GM19043 (cell line): Measurements from ENCODE around the gene SPARCL1.
"Not testable (repeated sequence)": the region's sequence is repeated elsewhere in the genome, so short reads cannot be mapped to it uniquely, and the experiment has no call there.

Experiments
- ATAC-seq: cut with Tn5 transposase; IDR thresholded peaks from one replicate; pipeline ENCODE4 v1.9.1; 2021; ENCODE audit warnings: low read depth; ENCODE audit not compliant: unreplicated experiment

Gene SPARCL1

GRCh38 chr4:87462102-87462501 lies 67.1 kb downstream of the SPARCL1 start:
- no peak for ATAC-seq

- no peak for ATAC-seq
Measured at GRCh38 chr4:87461281-87461700, 67.9 kb downstream of the SPARCL1 start.

DNA sequence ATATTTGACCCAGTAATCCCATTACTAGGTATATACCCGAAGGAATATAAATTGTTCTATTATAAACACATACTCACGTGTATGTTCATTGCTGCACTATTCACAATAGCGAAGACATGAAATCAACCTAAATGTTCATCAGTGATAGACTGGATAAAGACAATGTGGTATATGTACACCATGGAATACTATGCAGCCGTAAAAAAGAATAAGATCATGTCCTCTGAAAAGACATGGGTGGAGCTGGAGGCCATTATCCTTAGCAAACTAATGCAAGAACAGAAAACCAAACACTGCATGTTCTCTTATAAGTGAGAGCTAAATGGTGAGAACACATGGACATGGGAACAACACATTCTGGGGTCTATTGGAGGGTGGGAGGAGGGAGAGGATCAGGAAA lies 70.3 kb downstream of the SPARCL1 start:
- no peak for ATAC-seq

DNA sequence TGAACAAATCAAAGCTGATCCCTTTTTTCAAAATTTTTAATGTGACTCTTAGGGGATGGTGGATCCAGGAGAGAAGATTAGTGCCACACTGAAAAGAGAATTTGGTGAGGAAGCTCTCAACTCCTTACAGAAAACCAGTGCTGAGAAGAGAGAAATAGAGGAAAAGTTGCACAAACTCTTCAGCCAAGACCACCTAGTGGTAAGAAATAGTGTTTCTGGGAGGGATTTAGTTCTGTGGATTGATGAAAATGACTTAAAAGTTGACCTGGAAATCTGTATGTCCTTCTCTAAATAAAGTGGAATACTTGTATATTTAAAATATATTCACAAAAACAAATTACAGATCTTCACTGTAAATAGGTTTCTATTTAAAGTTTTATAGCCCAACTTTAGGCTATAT lies 77.6 kb downstream of the SPARCL1 start:
- ATAC-seq: no peak

DNA sequence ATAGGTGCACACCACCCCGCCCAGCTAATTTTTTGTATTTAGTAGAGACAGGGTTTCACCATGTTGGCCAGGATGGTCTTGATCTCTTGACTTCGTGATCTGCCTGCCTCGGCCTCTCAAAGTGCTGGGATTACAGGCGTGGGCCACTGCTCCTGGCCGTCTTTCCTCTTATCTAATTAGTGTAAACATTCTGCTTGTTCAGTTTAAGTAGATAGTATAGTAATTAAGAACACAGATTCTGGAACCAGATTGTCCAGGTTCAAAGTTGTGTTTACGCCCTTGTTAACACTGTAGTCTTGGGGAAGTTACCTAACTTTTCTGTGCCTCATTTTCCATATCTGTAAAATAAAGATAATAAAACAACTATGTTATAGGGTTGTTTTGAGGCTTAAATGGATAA lies 82.8 kb downstream of the SPARCL1 start:
- ATAC-seq: not testable (repeated sequence)

GRCh38 chr4:87445964-87446363 lies 83.2 kb downstream of the SPARCL1 start:
- no peak for ATAC-seq

- ATAC-seq: no peak
Measured at GRCh38 chr4:87444741-87445140, 84.4 kb downstream of the SPARCL1 start.

DNA sequence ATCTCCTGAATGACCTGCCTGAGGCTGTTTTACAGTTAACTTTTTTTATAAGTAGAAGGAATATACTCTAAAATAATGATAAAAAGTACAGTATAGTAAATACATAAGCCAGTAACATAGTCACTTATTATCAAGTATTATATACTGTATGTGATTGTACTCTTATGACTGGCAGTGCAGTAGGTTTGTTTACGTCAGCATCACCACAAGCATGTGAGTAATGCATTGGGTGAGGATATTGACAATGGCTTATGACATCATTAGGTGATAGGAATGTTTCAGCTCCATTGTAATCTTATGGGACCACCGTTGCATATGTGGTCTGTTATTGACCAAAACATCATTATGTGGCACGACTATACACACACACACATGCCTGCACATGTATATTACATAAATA lies 86.3 kb downstream of the SPARCL1 start:
- ATAC-seq: no peak

DNA sequence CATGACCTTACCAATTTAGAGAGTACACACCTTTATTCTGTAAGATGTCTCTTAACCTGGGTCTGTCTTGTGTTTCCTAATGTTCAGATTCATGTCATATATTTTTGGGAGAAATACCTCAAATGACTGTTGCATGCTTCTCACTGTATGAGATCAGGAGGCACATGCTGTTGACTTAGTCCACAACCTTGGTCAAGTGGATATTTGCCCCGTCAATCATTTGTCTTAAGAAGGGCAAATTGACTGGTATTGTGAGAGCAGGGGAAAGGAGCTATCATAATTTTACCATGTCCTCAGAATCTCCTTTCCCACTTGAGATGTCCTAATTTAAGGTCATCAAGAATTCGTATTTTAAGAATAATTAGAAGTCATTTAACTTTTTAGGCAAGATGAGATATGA lies 95.8 kb downstream of the SPARCL1 start:
- ATAC-seq: no peak

DNA sequence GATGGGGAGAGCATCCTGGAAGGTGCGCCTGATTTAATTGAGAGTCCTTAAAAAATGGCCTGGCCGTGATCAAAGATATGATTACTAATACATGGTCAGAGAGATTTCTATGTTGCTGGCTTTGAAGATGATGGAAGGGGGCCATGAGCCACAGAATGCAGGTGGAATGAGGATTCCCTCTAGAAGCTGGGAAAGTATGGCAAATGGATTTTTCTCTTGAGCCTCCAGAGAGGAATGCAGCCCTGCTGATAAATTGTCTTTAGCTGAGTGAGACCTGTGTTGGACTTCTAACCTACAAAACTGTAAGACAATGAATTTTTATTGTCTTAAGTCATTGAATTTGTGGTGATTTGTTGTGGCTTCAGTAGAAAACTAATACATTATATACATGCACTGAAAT lies 99.1 kb downstream of the SPARCL1 start:
- ATAC-seq: no peak

- ATAC-seq: no peak
Measured at GRCh38 chr4:87428979-87429378, 100.2 kb downstream of the SPARCL1 start.

DNA sequence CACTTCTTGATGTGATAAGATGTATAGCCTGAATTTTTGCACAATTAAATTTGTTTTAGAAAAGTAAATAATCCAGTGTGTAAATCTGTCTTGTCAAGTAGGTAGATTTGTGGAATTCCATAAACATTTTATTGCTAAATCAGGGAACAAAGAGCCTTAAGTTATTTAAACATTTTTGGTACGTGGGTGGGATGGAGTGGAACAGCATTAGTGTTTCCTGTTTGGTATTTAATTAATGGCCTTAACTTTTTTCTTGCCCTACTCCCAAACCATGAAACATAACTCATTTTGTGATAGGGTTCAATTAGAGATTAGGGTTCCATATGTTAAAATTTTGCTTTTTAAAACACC lies 101.7 kb downstream of the SPARCL1 start:
- no peak for ATAC-seq

- ATAC-seq: no peak
Measured at GRCh38 chr4:87426865-87427517, 102.2 kb downstream of the SPARCL1 start.

DNA sequence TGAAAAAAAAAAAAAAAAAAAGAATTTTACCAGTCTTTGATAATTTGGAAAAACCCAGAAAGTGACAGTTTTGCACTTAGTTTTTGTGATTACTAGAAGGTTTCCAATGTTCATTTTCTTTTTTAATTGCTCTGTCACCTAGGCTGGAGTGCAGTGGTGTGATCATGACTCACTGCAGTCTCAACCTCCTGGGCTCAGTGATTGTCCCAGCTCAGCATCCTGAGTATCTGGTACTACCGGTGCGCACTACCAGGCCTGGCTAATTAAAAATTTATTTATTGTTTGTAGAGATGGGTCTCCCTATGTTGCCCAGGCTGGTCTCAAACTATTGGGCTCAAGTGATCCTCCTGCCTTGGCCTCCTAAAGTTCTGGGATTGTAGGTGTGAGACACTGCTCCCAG lies 103.5 kb downstream of the SPARCL1 start:
- ATAC-seq: no peak

GRCh38 chr4:87424099-87424543 lies 105.1 kb downstream of the SPARCL1 start:
- not testable (repeated sequence) for ATAC-seq
